GM10266 (cell line): Measurements from ENCODE around the gene SHISA2.

Source experiments
- DNase-seq: peaks from one replicate; pipeline ENCODE4 v3.0.0; 2012; ENCODE audit errors: extremely low spot score
- TF ChIP-seq, protein P1 (sequence below): IDR thresholded peaks from 2 replicates; pipeline ENCODE4 v1.5.1; 2012; ENCODE audit warnings: mild to moderate bottlenecking, low read depth; ENCODE audit not compliant: control insufficient read depth, insufficient read depth; ENCODE audit errors: missing control alignments

The SHISA2 gene

DNA sequence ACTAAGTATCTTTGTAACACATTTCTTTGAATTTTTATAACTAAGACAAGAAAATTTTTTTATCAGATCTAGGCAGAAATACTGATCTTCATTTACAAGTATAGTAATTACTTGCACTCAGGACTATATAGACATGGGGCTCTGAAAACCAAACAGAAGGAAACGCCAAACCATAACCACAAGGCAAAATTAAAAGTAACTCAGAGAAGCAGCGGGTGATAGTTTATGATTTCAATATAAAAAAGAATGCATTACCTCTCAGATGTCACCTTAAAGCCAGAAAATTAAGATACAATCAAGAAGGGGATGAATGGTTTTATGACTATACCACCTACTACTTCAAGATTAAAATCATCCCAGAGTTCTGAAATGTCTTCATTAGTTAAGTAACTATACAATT is 6.7 kb downstream of the SHISA2 start:
- DNase-seq = no peak
- TF ChIP-seq, protein P1, sequence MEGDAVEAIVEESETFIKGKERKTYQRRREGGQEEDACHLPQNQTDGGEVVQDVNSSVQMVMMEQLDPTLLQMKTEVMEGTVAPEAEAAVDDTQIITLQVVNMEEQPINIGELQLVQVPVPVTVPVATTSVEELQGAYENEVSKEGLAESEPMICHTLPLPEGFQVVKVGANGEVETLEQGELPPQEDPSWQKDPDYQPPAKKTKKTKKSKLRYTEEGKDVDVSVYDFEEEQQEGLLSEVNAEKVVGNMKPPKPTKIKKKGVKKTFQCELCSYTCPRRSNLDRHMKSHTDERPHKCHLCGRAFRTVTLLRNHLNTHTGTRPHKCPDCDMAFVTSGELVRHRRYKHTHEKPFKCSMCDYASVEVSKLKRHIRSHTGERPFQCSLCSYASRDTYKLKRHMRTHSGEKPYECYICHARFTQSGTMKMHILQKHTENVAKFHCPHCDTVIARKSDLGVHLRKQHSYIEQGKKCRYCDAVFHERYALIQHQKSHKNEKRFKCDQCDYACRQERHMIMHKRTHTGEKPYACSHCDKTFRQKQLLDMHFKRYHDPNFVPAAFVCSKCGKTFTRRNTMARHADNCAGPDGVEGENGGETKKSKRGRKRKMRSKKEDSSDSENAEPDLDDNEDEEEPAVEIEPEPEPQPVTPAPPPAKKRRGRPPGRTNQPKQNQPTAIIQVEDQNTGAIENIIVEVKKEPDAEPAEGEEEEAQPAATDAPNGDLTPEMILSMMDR = no peak

DNA sequence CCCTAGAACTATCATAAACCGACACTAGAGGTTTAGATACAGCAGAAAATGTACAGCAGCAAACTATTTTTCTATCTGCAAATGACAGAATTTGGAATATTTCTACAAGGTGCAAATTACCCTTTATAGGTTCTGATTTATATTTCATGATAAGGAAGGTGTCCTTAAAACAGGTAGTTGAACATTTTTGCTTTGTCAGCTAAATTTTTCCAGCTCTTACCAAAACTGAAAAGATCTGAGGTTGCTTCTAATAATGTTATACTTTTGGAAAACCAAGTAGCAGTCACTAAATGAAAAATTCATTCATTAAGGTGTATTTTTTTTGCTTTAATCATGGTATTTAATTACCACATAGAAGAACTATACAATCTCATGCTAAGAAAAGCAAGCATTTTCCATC is 9.0 kb downstream of the SHISA2 start:
- TF ChIP-seq, protein P1 = no peak
- DNase-seq = no peak

- TF ChIP-seq, protein P1 = no peak
- DNase-seq = no peak
Observed at GRCh38 chr13:26041444-26041843, 10.4 kb downstream of the SHISA2 start.

DNA sequence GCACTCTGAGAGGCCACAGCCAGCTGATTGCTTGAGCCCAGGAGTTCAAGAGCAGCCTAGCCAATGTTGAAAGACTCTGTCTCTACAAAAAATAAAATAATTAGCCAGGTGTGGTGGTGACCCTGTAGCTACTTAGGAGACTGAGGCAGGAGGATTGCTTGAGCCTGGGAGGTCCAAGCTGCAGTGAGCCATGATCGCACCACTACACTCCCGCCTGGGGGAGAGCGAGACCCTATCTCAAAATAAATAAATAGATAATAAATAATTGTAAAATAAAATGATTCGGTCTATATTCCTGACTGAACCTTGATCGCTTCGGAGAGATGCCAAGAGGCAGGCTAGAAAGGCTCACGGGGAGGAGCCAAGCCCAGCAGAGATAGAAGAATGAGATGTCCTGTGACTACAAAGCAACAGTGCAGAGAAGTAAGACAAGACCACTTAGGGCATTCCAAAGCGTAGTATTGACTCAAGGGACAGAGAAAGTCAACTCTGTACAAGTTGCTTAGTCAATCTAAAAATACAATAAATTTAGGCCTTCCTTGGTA is 12.8 kb downstream of the SHISA2 start:
- TF ChIP-seq, protein P1 = no peak
- no peak for DNase-seq

- no peak for DNase-seq
- TF ChIP-seq, protein P1 = no peak
Observed at GRCh38 chr13:26037302-26037701, 14.5 kb downstream of the SHISA2 start.

- TF ChIP-seq, protein P1 = no peak
- no peak for DNase-seq
Observed at GRCh38 chr13:26036383-26036782, 15.4 kb downstream of the SHISA2 start.

GRCh38 chr13:26034018-26034417 is 17.8 kb downstream of the SHISA2 start:
- TF ChIP-seq, protein P1 = no peak
- no peak for DNase-seq
